RPMI7951 (cell line): Measurements from ENCODE around the gene TYW1. TPM values are rescaled to one million over a fixed set of nuclear protein-coding genes. Genes with fewer than 3 reads are reported as not detected.
"Not testable (repeated sequence)": the region's sequence is repeated elsewhere in the genome, so short reads cannot be mapped to it uniquely, and the experiment has no call there.

Source experiments
- DNase-seq: peaks from one replicate; pipeline ENCODE4 v3.0.0-alpha.2; 2012; ENCODE audit warnings: low read depth
- total RNA-seq: library from RNA; depleted of rRNA; stranded (reverse); fragments of >200 nt; shearing (Covaris generic); gene quantifications from 2 replicates; pipeline ENCODE4 v1.2.3, GENCODE V29; 2014

The TYW1 gene
- total RNA-seq, 1 experiment from 2014 or later: 11.9 TPM

DNA sequence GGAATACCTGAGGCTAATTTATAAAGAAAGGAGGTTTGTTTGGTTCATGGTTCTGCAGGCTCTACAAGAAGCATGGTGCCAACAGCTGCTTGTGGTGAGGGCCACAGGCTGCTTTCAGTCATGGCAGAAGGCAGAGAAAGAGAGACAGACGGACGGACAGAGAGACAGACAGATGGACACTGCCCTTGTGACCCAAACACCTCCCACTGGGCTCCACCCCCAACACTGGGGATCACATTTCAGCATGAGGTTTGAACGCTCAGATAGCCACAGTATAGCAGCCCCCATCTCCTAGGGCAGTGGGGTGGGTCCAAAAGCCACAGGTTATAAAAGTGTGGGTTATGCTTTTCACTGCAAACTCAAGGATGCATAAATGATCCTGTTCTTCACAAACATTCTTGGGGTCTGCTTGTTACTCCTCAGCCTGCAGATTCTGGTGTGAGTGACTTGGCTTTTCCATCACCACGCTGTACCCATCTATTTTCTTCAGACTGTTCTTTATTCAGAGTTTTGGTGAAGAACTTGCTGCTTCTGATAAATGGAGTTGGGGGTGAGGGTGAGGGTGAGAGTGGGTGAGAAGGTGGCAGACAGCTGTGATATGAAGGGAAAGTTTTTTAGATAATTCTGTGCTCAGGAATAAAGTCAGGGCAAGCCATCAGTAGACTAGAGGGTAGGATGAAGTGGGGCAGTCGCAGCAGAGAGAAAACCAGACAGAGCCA is 194.5 kb downstream of the TYW1 start:
- not testable (repeated sequence) for DNase-seq

DNA sequence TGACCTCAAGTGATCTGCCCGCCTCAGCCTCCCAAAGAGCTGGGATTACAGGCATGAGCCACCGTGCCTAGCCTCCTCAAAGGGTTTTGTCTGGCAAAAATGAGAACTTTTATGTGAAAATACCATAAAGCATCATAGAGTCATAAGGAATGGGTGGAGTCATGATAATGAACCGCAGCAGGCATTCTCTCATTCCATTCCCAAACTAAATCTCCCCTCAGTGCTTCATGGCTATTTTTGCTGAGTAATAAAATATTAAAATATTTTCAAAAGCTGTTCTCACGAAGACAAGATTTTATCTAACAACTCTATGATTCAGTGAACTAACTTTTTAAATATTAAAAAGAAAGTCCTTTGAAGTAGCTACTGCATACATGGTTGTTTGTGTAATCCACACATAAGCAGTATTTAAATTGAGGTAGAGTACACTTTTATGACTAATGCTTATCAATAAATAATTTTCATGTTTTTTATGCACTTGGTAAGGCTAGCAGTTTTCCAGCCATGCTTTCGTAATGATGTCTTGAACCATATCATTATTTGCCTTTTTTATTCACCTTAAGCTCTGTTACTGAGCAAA is 195.6 kb downstream of the TYW1 start:
- not testable (repeated sequence) for DNase-seq

DNA sequence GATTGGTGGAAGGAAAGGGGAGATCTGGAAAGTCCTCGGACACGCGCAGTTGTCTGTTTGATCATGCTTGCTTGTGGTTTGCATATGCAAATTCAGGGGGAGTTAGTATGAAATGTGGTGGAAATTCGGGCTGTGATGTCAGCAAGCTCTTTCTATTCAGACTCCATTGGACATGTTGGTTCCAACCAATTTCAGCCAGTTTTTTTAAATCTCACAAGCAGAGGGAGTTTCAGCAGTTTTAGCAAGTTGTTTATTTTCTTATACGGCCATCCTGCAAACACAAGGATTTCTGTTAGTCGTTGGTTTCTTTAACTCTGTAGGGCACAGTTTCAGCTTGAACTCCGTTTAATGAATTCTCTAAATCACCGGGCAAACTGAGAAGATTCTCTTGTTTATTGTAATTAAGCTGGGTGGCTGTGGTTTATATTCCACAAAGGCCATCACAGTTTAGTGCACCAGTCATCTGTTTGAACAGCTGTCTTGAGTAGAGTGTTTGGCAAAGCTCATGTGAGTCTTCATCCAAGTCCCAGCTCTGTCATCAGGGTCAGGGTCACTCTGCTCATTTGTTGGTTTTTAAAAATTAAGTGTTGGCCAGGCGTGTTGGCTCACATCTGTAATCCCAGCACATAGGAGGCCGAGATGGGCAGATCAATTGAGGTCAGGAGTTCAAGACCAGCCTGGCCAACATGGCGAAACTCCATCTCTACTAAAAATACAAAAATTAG is 196.4 kb downstream of the TYW1 start:
- peak; percentile 58 for DNase-seq

DNA sequence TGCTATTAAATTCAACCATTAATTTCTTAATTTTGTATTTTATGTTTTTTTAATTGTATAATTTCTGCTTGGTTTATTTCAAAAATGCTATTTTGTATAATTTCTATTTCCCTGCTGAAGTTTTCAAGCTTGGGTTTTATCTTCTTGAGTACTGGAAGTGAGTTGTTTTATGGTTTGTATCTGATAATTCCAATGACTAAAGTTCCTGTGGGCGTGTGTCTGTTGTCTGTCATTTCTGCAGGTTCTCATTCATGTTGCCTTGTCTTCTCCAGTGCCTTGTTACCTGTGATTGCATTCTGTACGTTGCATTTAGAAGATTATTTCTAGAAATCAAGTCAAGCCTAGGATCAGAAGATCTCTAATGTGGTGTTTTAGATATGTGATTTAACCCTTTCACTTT is 199.5 kb downstream of the TYW1 start:
- DNase-seq: not testable (repeated sequence)

DNA sequence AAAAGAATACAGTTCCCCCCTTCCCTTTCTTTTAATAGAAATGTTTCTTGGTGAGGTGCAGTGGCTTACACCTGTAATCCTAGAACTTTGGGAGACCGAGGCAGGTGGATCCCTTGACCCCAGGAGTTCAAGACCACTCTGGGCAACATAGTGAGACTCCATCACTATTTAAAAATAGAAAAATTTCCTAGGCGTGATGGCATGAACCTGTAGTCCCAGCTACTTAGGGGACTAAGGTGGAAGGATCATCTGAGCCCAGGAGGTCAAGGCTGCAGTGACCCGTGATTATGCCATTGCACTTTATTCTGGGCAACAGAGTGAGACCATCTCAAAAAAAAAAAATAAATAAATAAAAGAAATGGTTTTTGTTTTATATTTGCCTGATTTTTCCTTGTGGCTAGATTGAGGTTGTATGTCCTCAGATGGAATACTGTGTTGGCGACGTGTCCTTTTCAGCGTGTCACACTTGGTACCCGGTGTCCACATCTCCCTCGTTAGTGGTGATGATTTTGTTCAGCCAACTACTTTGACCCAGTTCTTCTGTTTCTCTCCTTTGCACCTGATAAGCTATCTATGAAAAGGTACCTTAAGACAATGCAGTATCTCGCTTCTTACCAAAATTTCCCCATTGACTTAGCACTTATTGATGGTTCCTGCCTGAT is 202.4 kb downstream of the TYW1 start:
- not testable (repeated sequence) for DNase-seq

DNA sequence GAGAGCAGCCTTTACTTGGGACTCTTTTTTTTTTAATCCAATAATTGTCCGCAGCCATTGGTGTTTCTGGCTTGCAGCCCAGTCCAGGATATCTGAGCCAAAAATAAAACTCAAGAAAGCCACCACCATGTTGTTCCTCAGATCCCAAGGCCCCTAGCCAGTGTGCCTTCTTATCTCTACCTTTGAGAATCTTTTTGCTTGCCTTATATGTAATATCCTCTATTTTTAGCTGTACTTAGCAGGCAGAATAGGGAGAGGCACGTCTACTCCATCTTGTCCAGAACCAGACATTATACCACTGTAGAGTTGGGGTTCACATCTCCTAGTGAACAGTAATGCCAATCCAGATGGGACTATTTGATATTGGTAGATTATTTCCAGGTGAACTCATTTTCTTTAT is 209.1 kb downstream of the TYW1 start:
- not testable (repeated sequence) for DNase-seq

DNA sequence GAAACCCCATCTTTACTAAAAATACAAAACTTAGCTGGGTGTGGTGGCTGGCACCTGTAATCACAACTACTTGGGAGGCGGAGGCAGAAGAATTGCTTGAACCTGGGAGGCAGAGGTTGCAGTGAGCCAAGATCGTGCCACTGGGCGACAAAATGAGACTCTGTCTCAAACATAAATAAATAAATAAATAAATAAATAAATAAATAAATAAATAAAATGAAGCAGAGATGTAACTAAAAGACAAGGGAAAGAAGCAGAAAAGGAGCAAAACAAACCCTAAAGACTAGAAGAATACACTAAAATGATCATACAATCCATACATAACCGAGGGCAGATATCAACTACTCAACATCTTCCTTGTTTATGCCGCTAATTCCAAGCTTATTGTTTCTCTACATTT is 209.8 kb downstream of the TYW1 start:
- no peak for DNase-seq

DNA sequence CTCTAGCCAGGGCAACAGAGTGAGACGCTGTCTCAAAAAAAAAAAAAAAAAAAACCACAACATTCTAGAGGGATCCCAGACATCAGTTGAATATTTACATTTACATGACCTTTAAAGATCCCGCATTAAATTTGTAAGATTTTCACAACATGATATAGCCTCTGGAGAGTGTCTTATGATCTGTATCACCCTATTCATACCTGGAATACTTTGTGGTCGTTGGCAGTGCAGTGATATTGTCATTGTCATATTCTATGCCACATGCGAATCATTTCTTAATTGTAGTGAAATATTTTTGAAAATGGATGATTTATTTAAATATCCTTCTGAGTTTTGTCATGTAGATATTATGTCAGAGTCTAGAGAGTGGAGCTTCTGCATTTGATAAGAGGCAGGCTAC is 212.0 kb downstream of the TYW1 start:
- not testable (repeated sequence) for DNase-seq

DNA sequence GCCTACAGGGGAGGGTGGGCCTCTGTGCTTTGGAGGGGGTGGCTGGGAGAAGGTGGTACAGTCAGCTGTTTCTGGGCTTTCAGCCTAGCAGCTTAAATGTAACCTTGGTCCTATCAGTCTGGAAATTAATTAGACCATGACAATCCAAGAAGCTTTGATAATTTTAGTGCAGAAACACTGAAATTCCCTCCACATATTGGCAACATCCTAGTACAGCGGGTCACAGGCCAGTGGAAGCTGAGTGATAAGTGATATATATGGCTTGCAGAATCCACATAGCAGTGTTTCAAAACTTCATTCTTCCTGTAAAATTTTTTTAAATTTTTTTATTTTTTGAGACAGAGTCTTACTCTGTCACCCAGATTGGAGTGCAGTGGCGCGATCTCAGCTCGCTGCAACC is 212.6 kb downstream of the TYW1 start:
- no peak for DNase-seq

DNA sequence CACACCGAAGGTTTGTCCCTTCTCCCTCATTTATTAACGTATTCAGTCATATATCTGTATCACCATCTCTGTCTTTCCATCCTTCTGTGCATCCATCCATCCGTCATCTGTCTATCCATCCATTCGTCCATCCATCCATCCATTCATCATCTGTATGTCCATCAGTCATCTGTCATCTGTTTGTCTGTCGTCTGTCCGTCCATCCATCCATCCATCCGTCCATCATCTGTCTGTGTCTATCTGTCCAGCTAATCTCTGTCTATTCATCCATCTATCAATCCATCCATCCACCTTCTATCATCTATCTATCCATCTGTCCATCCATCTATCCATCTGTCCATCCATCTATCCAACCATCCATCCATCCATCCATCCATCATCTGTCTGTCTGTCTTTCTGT is 213.9 kb downstream of the TYW1 start:
- no peak for DNase-seq

DNA sequence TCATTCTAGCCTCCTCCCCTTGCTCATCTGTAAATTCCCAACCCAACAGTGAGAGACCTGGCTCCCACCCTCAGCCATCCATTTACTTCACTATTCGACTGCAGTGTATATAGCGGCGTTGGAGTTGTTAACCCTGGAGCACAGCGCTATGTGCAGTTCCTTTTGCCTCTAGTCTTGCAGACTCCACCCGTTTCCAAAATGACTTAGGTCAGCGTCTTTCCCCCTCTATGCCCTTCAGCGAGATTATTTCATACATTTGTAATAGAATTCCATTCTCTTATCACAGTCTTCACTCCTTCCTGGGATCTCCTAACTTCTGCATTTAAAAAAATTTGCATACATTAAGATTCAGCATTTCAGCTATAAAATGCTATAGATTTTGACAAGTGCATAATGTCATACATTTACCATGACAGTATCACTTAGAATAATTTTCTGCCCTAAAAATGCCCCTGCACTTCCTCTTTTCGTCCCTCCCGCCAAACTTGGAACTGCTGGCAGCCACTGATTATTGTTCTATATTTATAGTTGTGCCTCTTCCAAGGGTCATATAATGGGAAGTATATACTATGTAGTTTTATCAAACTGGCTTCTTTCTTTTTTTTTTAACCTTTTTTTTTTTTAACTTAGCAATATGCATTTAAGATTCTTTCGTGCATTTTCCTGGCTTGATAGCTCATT is 215.2 kb downstream of the TYW1 start:
- DNase-seq: not testable (repeated sequence)

DNA sequence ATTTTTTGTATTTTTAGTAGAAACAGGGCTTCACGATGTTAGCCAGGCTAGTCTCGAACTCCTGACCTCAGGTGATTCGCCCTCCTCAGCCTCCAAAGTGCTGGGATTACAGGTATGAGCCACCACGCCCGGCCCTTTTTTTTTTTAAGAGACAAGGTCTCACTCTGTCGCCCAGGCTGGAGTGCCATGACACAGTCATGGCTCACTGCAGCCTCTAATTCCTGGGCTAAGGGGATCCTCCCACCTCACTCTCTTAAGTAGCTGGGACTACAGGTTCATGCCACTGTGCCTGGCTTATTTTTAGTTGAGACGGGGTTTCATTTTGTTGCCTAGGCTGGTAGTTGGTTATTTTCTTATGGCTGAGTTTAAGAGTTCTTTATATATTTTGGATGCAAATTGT is 216.4 kb downstream of the TYW1 start:
- DNase-seq: not testable (repeated sequence)

DNA sequence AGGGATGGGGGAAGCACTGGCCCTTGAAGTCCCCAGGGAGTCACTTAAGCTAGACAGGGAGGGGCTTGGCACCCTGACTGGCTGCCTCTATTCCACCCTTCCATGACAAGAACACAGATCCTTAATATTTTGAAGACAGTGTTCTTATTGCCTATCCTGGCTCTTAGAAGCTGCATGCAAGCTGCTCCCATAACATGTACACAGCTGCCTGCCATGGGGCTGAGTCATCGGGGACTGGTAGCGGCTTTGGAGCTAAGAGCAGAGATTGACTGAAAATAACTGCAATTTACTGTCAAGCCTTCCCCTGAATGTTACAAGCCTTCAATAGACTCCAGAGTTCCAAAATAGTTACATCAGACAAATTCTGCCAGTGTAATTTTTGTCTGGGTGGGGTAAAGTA is 226.9 kb downstream of the TYW1 start:
- DNase-seq: peak; percentile 84

DNA sequence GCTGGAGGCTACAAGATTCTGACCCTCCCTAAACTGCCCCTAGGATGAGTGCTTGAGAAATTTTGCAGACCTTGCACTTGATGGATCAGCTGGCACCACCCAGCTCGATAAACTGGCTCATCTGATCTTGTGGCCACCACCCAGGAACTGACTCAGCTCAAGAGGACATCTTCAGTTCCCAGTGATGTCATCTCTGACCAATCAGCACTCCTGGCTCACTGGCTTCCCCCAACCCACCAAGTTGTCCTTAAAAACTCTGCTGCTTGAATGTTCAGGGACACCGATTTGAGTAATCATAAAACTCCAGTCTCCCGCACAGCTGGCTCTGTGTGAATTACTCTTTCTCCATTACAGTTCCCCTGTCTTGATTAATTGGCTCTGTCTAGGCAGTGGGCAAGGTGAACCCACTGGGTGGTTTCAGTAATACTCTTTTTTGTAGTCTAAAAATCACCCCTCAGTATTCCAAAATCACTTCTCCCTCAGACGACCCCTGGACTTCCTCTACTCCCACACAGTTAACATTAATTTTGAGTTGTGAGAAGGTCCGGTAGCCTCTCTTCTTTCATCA is 229.8 kb downstream of the TYW1 start:
- peak; percentile 76 for DNase-seq

DNA sequence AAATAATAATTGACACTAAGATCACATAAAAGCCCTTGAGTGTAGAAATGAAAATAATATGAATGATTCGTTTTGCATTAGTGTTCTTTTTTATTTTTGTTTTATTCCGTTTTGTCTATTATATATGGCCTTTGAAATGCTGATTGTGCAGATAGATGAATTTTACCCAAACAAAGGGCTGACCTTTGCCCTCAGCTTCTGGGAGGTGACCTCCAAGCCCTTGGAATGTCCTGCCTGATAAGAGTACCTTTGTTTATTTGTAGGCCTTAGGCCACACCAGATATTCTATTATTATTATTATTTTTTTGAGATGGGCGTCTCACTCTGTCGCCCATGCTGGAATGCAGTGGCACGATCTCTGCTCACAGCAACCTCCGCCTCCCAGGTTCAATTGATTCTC is 230.3 kb downstream of the TYW1 start:
- DNase-seq: not testable (repeated sequence)

DNA sequence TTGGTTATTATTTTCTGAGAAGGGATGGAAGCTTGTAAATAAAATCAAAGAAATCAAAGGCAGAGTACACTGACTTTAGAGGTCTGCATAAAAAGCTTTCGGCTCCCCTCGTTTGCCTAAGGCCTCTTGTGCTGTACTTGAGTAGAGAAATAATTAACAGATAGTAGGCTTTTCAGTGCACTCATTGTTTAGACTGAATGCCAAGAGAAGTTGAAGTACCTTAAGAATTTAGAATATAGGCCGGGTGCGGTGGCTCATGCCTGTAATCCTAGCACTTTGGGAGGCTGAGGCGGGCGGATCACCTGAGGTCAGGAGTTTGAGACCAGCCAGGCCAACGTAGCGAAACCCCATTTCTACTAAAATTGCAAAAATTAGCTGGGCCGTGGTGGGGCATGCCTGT is 232.4 kb downstream of the TYW1 start:
- not testable (repeated sequence) for DNase-seq

DNA sequence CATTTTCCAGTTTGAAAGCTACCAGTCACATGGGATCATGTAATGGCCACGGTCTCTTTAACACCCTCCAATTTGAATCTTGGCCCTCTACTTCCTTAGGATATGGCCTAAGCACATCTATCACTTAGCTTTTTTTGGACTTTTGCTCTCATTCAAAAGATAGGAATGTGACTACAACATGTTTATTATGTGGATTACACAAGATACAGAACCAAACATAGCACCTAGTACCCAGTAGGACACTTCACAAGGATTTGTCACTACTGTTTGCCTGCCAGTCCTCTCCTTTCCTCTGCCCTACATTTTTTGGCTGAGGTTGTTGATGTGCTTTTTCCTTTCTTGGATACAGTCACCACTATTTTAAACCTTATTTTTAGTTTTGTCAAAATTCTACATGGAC is 233.4 kb downstream of the TYW1 start:
- DNase-seq: not testable (repeated sequence)

DNA sequence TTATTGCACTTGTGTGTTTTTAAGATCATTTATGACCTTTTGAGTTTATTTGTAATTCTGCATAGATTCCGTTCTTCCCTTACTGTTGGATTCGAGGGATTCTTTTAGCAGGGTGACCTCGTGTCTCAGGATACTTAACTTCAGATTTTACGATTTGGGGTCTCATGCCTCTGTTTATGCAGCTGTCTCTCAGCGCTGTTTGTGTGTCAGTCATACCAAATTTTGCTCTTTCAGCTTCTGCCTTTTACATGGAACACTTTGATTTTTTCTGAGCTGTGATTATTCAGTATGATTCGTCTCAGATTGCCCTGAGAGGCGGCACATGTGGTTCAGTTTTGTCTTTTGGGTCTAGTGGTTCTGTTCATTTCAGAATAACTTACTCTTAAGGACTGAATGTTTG is 236.9 kb downstream of the TYW1 start:
- DNase-seq: not testable (repeated sequence)

DNA sequence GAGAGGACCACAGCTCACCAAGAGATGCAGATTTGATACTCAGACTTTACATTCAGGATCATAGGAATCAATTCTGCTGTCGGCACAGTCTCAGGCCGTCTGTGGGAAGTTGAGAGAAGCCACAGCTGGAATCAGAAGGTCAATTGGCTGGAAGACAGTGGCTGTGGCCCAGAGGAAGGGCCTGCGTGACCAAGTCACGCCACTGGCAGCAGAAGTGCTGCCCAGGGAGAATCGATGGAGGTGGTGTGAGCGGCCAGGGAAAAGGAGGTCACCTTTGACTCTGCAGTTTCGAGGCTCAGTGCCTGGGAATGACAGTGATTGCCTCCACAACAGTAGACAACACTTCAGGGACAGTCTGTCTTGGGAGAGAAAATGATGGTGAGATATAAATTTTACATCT is 239.6 kb downstream of the TYW1 start:
- DNase-seq: not testable (repeated sequence)

DNA sequence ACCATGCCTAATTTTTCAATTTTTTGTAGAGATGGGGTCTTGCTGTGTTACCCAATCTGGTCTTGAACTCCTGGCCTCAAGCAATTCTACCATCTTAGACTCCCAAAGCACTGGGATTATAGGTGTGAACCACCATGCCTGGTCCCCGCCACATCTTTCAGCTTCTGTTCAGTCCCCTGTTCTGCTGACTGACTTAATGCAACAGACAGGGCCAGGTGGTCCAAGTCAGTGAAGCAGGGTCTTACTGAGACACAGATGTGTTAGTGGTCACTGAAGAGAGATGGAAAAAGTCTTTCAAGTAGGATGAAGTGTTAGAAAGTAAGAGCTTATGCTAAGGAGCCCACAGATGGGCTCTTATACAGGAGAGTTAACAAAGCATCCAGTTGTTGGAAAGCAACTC is 246.2 kb downstream of the TYW1 start:
- DNase-seq: not testable (repeated sequence)

DNA sequence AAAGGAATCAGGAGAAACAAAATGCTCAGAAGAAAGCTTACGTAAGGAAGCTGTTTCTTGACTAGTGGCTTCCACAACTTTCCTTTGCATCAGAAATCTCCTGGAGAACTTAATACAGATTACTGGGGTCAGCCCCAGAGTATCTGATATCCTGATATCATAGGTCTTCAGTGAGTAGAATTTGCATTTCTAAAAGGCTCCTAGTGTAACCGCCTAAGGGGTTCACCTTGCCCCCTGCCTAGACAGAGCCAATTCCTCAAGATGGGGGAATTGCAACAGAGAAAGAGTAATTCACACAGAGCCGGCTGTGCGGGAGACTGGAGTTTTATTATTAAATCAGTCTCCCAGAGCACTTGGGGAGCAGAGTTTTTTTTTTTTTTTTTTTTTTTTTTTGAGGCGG is 251.7 kb downstream of the TYW1 start:
- not testable (repeated sequence) for DNase-seq
